Lower leg skin (tissue), 4 donors: ENCODE measurements around the gene CAPN13. TPM values are rescaled to one million over a fixed set of nuclear protein-coding genes. Genes with fewer than 3 reads are reported as not detected.

Experiments used
- DNase-seq, 2 donors: peaks; one replicate each; pipeline ENCODE4 v3.0.0-alpha.2; 2019; ENCODE audit warnings: low spot score in 2 of 2
- H3K4me3 ChIP-seq: fragments of 200-600 bp; sonication (generic); 2 replicates; pipeline ENCODE4 v1.5.1; 2017; ENCODE audit warnings: mild to moderate bottlenecking, low read depth; ENCODE audit not compliant: poor library complexity, severe bottlenecking
- CTCF ChIP-seq, 3 donors: fragments of 450-650 bp; IDR thresholded peaks; one replicate each; pipeline ENCODE4 v1.5.1; 2016; ENCODE audit warnings: antibody characterized with exemption in 3 of 3, mild to moderate bottlenecking in 3 of 3, moderate library complexity in 2 of 3
- POLR2A ChIP-seq, 2 donors: fragments of 450-650 bp; IDR thresholded peaks; one replicate each; pipeline ENCODE4 v1.6.1; 2016 to 2017; ENCODE audit warnings: antibody characterized with exemption in 2 of 2, mild to moderate bottlenecking in 1 of 2, moderate library complexity in 1 of 2
- WGBS, 2 donors: methylation state at CpG; one replicate each; pipeline ENCODE4 v1.1.5; 2018; 5-methylcytosine and 5-hydroxymethylcytosine counted together
- intact Hi-C: fragments of 100-400 bp; cut with DNase I; formaldehyde crosslinking; loops from one replicate; pipeline ENCODE4 v1.15.0; 2023; ENCODE audit warnings: low total_unique reads
- total RNA-seq, 4 donors: library from RNA; depleted of rRNA; stranded (reverse); fragments of >200 nt; gene quantifications; one replicate each; pipeline ENCODE4 v1.1.0, GENCODE V29; 2016

Gene CAPN13
- total RNA-seq, 4 donors from 2014 or later = 0.10 to 0.45 (median 0.11) TPM; not detected in 1

GRCh38 chr2:30691948-30692828, 115.1 kb downstream of the CAPN13 start:
- intact Hi-C loops = no loop called here
- TF ChIP-seq CTCF (IDR thresholded peaks at IDR 0.05) = no peak
- no peak for TF ChIP-seq POLR2A (IDR thresholded peaks at IDR 0.05)
- WGBS, 2 donors = 90 to 91% methylated on average over 14 to 16 of the region's 16 CpGs
- DNase-seq = peak in 1 of 2 donors; percentile 81
- no peak overlapping the region for H3K4me3 ChIP-seq

DNA sequence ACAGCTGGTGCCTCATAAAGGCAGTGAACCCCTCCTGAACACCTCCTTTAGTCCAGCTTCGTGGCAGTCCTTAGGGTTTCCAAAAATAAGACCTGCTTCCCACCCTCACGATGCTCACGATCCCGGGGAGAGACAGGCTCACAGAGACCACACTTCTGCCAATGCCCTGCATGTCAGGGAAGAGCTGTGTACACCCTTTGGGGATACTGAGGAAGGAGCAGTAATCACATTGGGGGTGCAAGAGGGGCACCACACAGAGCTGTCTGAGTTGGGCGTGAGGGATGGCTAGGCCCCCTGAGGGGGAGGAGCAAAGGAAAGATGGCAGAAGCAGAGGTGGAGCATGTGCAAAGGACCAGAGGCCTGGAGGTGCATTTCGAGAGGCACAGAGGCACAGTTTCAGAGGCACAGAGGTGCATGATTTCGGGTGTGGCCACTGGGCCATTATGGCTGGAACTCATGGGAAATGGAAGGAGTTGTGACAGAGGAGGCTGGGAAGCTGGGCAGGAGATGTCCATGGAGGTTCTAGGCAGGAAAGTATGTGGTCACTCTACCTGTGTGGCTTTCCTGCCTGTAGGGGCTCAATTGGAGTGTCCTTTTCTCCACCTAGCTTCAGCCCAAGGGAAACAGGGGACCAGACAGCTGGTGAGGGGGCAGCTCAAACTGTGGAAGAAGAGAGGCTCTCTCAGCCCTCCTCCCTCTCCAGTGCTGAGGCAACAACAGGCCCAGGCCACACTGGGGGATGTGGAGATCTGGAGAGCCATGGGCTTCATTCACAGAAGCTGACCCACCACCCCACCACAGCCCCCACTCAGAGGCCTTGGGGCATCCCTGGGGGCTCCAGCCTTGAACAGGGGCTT, 115.9 kb downstream of the CAPN13 start:
- WGBS, 2 donors = 91 to 92% methylated on average over 7 of the region's 7 CpGs
- peak in 1 of 2 donors; percentile 56 for DNase-seq
- H3K4me3 ChIP-seq = no peak overlapping the region
- TF ChIP-seq CTCF (IDR thresholded peaks at IDR 0.05) (no peak), POLR2A (IDR thresholded peaks at IDR 0.05) (no peak)
- intact Hi-C loops = no loop called here

DNA sequence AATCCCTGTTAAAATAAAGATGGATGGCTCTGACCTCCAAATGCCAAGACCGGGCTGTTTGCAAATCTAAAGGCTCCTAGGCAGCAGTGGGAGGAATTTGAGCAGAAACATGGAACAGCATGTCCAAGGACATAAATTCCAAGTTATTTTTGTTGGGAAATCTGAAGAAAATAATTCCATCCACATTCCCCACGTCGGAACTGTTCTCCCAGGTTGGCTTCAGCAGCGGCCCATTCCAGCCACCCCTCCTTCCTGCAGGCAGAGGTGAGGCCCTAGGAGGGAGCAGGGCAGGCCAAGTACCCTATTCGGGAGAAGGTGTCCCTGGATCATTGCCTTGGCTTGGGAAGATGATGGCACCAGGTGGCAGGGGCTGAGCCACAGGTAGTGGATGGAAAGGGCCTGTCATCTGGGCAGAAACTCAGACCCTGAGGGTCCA, 117.1 kb downstream of the CAPN13 start:
- peak in 1 of 2 donors; percentile 82 for DNase-seq
- TF ChIP-seq POLR2A (IDR thresholded peaks at IDR 0.05) = no peak
- intact Hi-C loops = no loop called here
- WGBS, 2 donors = 46 to 64% methylated on average over 5 of the region's 5 CpGs
- no peak overlapping the region for H3K4me3 ChIP-seq

DNA sequence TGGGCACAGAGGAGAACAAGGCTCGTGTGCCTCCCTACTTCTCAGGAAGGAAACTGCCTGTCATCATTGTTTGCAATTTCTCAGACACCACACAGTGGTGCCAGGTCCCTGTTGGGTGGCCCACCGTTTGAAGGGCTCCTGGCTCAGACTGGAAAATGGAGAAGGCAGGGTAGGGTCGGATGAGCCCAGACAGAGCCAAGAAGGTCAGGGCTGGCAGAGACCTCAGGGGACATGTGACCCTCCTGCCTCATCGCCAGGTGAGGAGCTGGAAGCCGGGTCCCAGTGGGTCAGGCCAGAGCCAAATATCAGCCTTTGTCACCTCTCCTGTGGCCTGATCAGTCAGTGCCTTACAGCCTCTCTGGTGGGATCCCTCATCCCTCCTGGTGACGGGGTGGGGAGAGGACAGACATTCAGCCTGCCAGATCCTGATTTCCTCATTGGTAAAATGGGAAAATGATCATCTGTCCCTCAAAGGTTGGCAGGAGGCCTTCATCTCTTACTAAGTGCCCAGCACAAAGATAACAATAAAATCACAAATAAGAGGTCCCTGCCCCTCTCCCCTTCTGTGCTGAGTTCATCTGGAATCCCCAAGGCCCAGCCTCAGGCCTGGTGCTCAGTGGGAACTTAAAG, 117.6 kb downstream of the CAPN13 start:
- TF ChIP-seq POLR2A (IDR thresholded peaks at IDR 0.05) (no peak), CTCF (IDR thresholded peaks at IDR 0.05) (no peak)
- 51 to 70% methylated on average over 5 to 6 of the region's 6 CpGs for WGBS, 2 donors
- intact Hi-C loops = no loop called here
- H3K4me3 ChIP-seq = no peak overlapping the region
- peak in 1 of 2 donors; percentile 81 for DNase-seq

- WGBS, 2 donors = 47 to 53% methylated on average over 4 of the region's 4 CpGs
- DNase-seq = peak in 1 of 2 donors; percentile 83
- intact Hi-C loops = no loop called here
Observed at GRCh38 chr2:30688956-30689401, 118.3 kb downstream of the CAPN13 start.

More at GRCh38 chr2:30688956-30689401, 118.3 kb downstream of the CAPN13 start:
- TF ChIP-seq POLR2A (IDR thresholded peaks at IDR 0.05) = no peak
- no peak for TF ChIP-seq CTCF (IDR thresholded peaks at IDR 0.05)
- no peak overlapping the region for H3K4me3 ChIP-seq
